ENCODE results near the gene PTCH1. TPM values are rescaled to one million over a fixed set of nuclear protein-coding genes. Genes with fewer than 3 reads are reported as not detected.

The PTCH1 gene
- total and polyA plus RNA-seq, 4 donors = 3.1 to 31.1 (median 12.1) TPM

- no peak for DNase-seq
These were observed 35.8 kb downstream of the PTCH1 start for GRCh38 chr9:95481000-95481399.

GRCh38 chr9:95480346-95480745 lies 36.4 kb downstream of the PTCH1 start:
- Histone ChIP-seq H3K27ac (ENCODE audit: low read depth in 1 of 2, low read length in 1 of 2) (no peak overlapping the region), H3K9me3 (ENCODE audit: control insufficient read depth in 4 of 4, insufficient read depth in 3 of 4, low read length in 3 of 4) (no peaks in the 10 kb centered on the region), H3K27me3 (ENCODE audit: control insufficient read depth in 3 of 3, insufficient read depth in 3 of 3, low read length in 2 of 3) (no peaks in the 10 kb centered on the region), H3K9ac (ENCODE audit: insufficient read depth in 1 of 2, low read length in 2 of 2) (no peak overlapping the region), H3K4me3 (no peak overlapping the region), H3K4me1 (ENCODE audit: control insufficient read depth in 5 of 5, insufficient read depth in 5 of 5, low read length in 5 of 5) (peaks cover 0 to 24% (median 12%) of the 10 kb centered on the region in 5 donors), H3K36me3 (ENCODE audit: control insufficient read depth in 4 of 4, insufficient read depth in 4 of 4, low read length in 4 of 4) (peaks cover 24 to 76% (median 41%) of the 10 kb centered on the region in 4 donors)
- TF ChIP-seq CTCF (IDR thresholded peaks at IDR 0.05; ENCODE audit: control extremely low read depth, extremely low read depth) = no peak
- ATAC-seq (ENCODE audit: insufficient read depth, low FRiP score) (no peak), DNase-seq (no peak)
- WGBS, 2 donors = 89% methylated on average over 12 of the region's 12 CpGs

More at GRCh38 chr9:95481000-95481399, 35.8 kb downstream of the PTCH1 start:
- no peak for ATAC-seq (ENCODE audit: insufficient read depth, low FRiP score)
- no peaks in the 10 kb centered on the region for H3K27me3 ChIP-seq (ENCODE audit: control insufficient read depth in 3 of 3, insufficient read depth in 3 of 3, low read length in 2 of 3)
- no peak for TF ChIP-seq CTCF (IDR thresholded peaks at IDR 0.05; ENCODE audit: control extremely low read depth, extremely low read depth)
- no peaks in the 10 kb centered on the region for H3K9me3 ChIP-seq (ENCODE audit: control insufficient read depth in 4 of 4, insufficient read depth in 3 of 4, low read length in 3 of 4)
- H3K27ac ChIP-seq (ENCODE audit: low read depth in 1 of 2, low read length in 1 of 2) = no peak overlapping the region
- no peak overlapping the region for H3K4me3 ChIP-seq
- H3K4me1 ChIP-seq (ENCODE audit: control insufficient read depth in 5 of 5, insufficient read depth in 5 of 5, low read length in 5 of 5) = peaks cover 0 to 31% (median 15%) of the 10 kb centered on the region in 5 donors
- 93 to 98% methylated on average over 2 of the region's 2 CpGs for WGBS, 2 donors
- H3K36me3 ChIP-seq (ENCODE audit: control insufficient read depth in 4 of 4, insufficient read depth in 4 of 4, low read length in 4 of 4) = peaks cover 18 to 70% (median 37%) of the 10 kb centered on the region in 4 donors
- H3K9ac ChIP-seq (ENCODE audit: insufficient read depth in 1 of 2, low read length in 2 of 2) = no peak overlapping the region

- peaks cover 0 to 17% (median 10%) of the 10 kb centered on the region in 5 donors for H3K4me1 ChIP-seq (ENCODE audit: control insufficient read depth in 5 of 5, insufficient read depth in 5 of 5, low read length in 5 of 5)
- no peaks in the 10 kb centered on the region for H3K9me3 ChIP-seq (ENCODE audit: control insufficient read depth in 4 of 4, insufficient read depth in 3 of 4, low read length in 3 of 4)
- no peak for DNase-seq
- TF ChIP-seq CTCF (IDR thresholded peaks at IDR 0.05; ENCODE audit: control extremely low read depth, extremely low read depth) = no peak
- no peak for ATAC-seq (ENCODE audit: insufficient read depth, low FRiP score)
- no peaks in the 10 kb centered on the region for H3K27me3 ChIP-seq (ENCODE audit: control insufficient read depth in 3 of 3, insufficient read depth in 3 of 3, low read length in 2 of 3)
- no peak overlapping the region for H3K4me3 ChIP-seq
- H3K36me3 ChIP-seq (ENCODE audit: control insufficient read depth in 4 of 4, insufficient read depth in 4 of 4, low read length in 4 of 4) = peaks cover 27 to 82% (median 45%) of the 10 kb centered on the region in 4 donors
- WGBS, 2 donors = 96 to 97% methylated on average over 9 of the region's 9 CpGs
- no peak overlapping the region for H3K27ac ChIP-seq (ENCODE audit: low read depth in 1 of 2, low read length in 1 of 2)
- no peak overlapping the region for H3K9ac ChIP-seq (ENCODE audit: insufficient read depth in 1 of 2, low read length in 2 of 2)
These were observed 37.4 kb downstream of the PTCH1 start for GRCh38 chr9:95479330-95479729.

- no peaks in the 10 kb centered on the region for H3K27me3 ChIP-seq (ENCODE audit: control insufficient read depth in 3 of 3, insufficient read depth in 3 of 3, low read length in 2 of 3)
- peaks cover 0 to 8% (median under 1%) of the 10 kb centered on the region in 5 donors for H3K4me1 ChIP-seq (ENCODE audit: control insufficient read depth in 5 of 5, insufficient read depth in 5 of 5, low read length in 5 of 5)
- no peak overlapping the region for H3K9ac ChIP-seq (ENCODE audit: insufficient read depth in 1 of 2, low read length in 2 of 2)
- H3K9me3 ChIP-seq (ENCODE audit: control insufficient read depth in 4 of 4, insufficient read depth in 3 of 4, low read length in 3 of 4) = no peaks in the 10 kb centered on the region
- H3K4me3 ChIP-seq = no peak overlapping the region
- no peak for ATAC-seq (ENCODE audit: insufficient read depth, low FRiP score)
- H3K27ac ChIP-seq (ENCODE audit: low read depth in 1 of 2, low read length in 1 of 2) = no peak overlapping the region
- H3K36me3 ChIP-seq (ENCODE audit: control insufficient read depth in 4 of 4, insufficient read depth in 4 of 4, low read length in 4 of 4) = peaks cover 27 to 81% (median 48%) of the 10 kb centered on the region in 4 donors
- WGBS, 2 donors = 92% methylated on average over 5 of the region's 5 CpGs
- no peak for DNase-seq
- no peak for TF ChIP-seq CTCF (IDR thresholded peaks at IDR 0.05; ENCODE audit: control extremely low read depth, extremely low read depth)
These were observed 38.4 kb downstream of the PTCH1 start for GRCh38 chr9:95478335-95478734.
